Right lobe of liver (tissue), 6 donors: Measurements from ENCODE around the gene SMARCA2. TPM values are rescaled to one million over a fixed set of nuclear protein-coding genes. Genes with fewer than 3 reads are reported as not detected.
A peak's percentile ranks its signal among the peaks of the same experiment; 100 is the strongest.

ENCODE experiments used
- ATAC-seq, 4 donors: fragments of 200-7000 bp; cut with Tn5 transposase; one replicate each; pipeline ENCODE4 v1.9.1; 2020; ENCODE audit warnings: mild to moderate bottlenecking in 4 of 4, moderate library complexity in 4 of 4
- DNase-seq, 3 donors: peaks; one replicate each; pipeline ENCODE4 v3.0.0-alpha.2; 2020
- H3K27ac ChIP-seq, 3 donors: fragments of 200-600 bp; one replicate each; pipeline ENCODE4 v1.8.0; 2022
- H3K27me3 ChIP-seq, 2 donors: fragments of 200-600 bp; one replicate each; pipeline ENCODE4 v1.8.0; 2022
- H3K36me3 ChIP-seq, 4 donors: fragments of 200-600 bp; sonication (generic) in 1 of 4; one replicate each; pipeline versions ENCODE4 v1.5.1 to v1.8.0; 2017 to 2022; ENCODE audit warnings: control low read depth in 1 of 4
- H3K4me1 ChIP-seq, 4 donors: fragments of 200-600 bp; sonication (generic) in 1 of 4; one replicate each; pipeline versions ENCODE4 v1.5.1 to v1.8.0; 2017 to 2022; ENCODE audit warnings: control low read depth in 1 of 4
- H3K4me3 ChIP-seq, 3 donors: fragments of 200-600 bp; one replicate each; pipeline ENCODE4 v1.8.0; 2022
- H3K9me3 ChIP-seq, 4 donors: fragments of 200-600 bp; sonication (generic) in 1 of 4; one replicate each; pipeline versions ENCODE4 v1.5.1 to v1.8.0; 2017 to 2022; ENCODE audit warnings: control low read depth in 1 of 4
- CTCF ChIP-seq, 4 donors: fragments of 200-600 bp in 3 of 4; fragments of 450-650 bp in 1 of 4; IDR thresholded peaks; one replicate each; pipeline versions ENCODE4 v1.5.1 to v1.8.0; 2016 to 2022; ENCODE audit warnings: antibody characterized with exemption in 4 of 4, mild to moderate bottlenecking in 2 of 4
- POLR2A ChIP-seq: fragments of 450-650 bp; IDR thresholded peaks from one replicate; pipeline ENCODE4 v1.6.1; 2017; ENCODE audit warnings: antibody characterized with exemption, mild to moderate bottlenecking
- WGBS: methylation state at CpG from one replicate; pipeline ENCODE4 v1.1.6; 2018; ENCODE audit warnings: low coverage, low lambda C conversion rate; ENCODE audit not compliant: insufficient coverage; ENCODE audit errors: missing lambda C conversion rate; 5-methylcytosine and 5-hydroxymethylcytosine counted together
- intact Hi-C, 2 donors: fragments of 100-400 bp; cut with DNase I; formaldehyde crosslinking; loops; one replicate each; pipeline versions ENCODE4 v1.11.2 to v1.14.1; 2022
- total RNA-seq, 6 experiments: library from RNA; depleted of rRNA in 2 of 6; stranded (reverse); fragments of >200 nt in 2 of 6; fragmentation: NEBNext Ultra II Directional in 3 of 6; extraction: Animal tissue kit (Norgen Biotek cat#: 25700) in 3 of 6; gene quantifications; one replicate each; pipeline versions ENCODE4 v1.1.0 to v1.2.4, GENCODE V29; 2016 to 2023
- donor health status: DM: no; HTN: yes; CAD: no.
- donor health status: DM: no; HTN: no; CAD: no.
- donor health status: DM: no; HTN: no; CAD: no.
- donor health status: DM: no; HTN: yes; CAD: no.
- donor health status: DM: no; HTN: yes; CAD: no.

Gene SMARCA2
- total RNA-seq, 6 experiments from 2014 or later, result 46.2 to 97.8 (median 62.4) TPM

GRCh38 chr9:2119566-2119965 lies 104.4 kb downstream of the SMARCA2 start:
- Histone ChIP-seq H3K36me3 (peaks cover 4 to 72% (median 18%) of the 10 kb centered on the region in 4 donors), H3K27me3 (no peaks in the 10 kb centered on the region), H3K4me3 (no peak overlapping the region), H3K4me1 (no peaks in the 10 kb centered on the region), H3K27ac (no peak overlapping the region), H3K9me3 (no peaks in the 10 kb centered on the region)
- intact Hi-C loops, result no loop called here
- DNase-seq (no peak), ATAC-seq (no peak)
- 77% methylated on average over 4 of the region's 9 CpGs for WGBS
- TF ChIP-seq CTCF (IDR thresholded peaks at IDR 0.05), result no peak
- TF ChIP-seq POLR2A, result no peak

GRCh38 chr9:2120926-2121689 lies 106.0 kb downstream of the SMARCA2 start:
- Histone ChIP-seq H3K4me3 (no peak overlapping the region), H3K36me3 (peaks cover 4 to 65% (median 14%) of the 10 kb centered on the region in 4 donors), H3K27me3 (no peaks in the 10 kb centered on the region), H3K27ac (no peak overlapping the region), H3K9me3 (no peaks in the 10 kb centered on the region), H3K4me1 (peaks cover 0 to 5% (median 2%) of the 10 kb centered on the region in 4 donors)
- DNase-seq (no peak), ATAC-seq (no peak)
- TF ChIP-seq POLR2A (no peak), CTCF (IDR thresholded peaks at IDR 0.05) (peak in 1 of 4 donors; percentile 8)
- intact Hi-C loops, result no loop called here
- WGBS, result 62% methylated on average over 3 of the region's 3 CpGs

- no peak for TF ChIP-seq CTCF (IDR thresholded peaks at IDR 0.05)
- TF ChIP-seq POLR2A, result no peak
- ATAC-seq (no peak), DNase-seq (no peak)
- no peaks in the 10 kb centered on the region for H3K27me3 ChIP-seq
- no peak overlapping the region for H3K27ac ChIP-seq
- H3K9me3 ChIP-seq, result no peaks in the 10 kb centered on the region
- intact Hi-C loops, result no loop called here
- 92% methylated on average over 3 of the region's 3 CpGs for WGBS
- no peak overlapping the region for H3K4me3 ChIP-seq
- peaks cover 0 to 17% (median 7%) of the 10 kb centered on the region in 4 donors for H3K4me1 ChIP-seq
- peaks cover 4 to 53% (median 13%) of the 10 kb centered on the region in 4 donors for H3K36me3 ChIP-seq
These were observed 107.2 kb downstream of the SMARCA2 start for GRCh38 chr9:2122299-2122698.

- peaks cover 0 to 31% (median 8%) of the 10 kb centered on the region in 4 donors for H3K36me3 ChIP-seq
- intact Hi-C loops, result no loop called here
- peak; percentile 63 to 92 (median 73) for ATAC-seq
- peak overlapping the region; percentile 10 to 45 (median 42) for H3K27ac ChIP-seq
- no peaks in the 10 kb centered on the region for H3K27me3 ChIP-seq
- no peaks in the 10 kb centered on the region for H3K9me3 ChIP-seq
- peaks cover 0 to 21% (median 8%) of the 10 kb centered on the region in 4 donors for H3K4me1 ChIP-seq
- TF ChIP-seq POLR2A (no peak), CTCF (IDR thresholded peaks at IDR 0.05) (no peak)
- no peak overlapping the region for H3K4me3 ChIP-seq
- WGBS, result 36% methylated on average over 2 of the region's 2 CpGs
- DNase-seq, result no peak
These were observed 110.8 kb downstream of the SMARCA2 start for GRCh38 chr9:2125906-2126305.
